Fibroblast of skin of right quadriceps (primary cell): ENCODE measurements around the gene MTIF3.

Experiments
- DNase-seq: peaks from one replicate; pipeline ENCODE4 v3.0.0-alpha.2; 2013

The MTIF3 gene, protein sequence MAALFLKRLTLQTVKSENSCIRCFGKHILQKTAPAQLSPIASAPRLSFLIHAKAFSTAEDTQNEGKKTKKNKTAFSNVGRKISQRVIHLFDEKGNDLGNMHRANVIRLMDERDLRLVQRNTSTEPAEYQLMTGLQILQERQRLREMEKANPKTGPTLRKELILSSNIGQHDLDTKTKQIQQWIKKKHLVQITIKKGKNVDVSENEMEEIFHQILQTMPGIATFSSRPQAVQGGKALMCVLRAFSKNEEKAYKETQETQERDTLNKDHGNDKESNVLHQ

DNA sequence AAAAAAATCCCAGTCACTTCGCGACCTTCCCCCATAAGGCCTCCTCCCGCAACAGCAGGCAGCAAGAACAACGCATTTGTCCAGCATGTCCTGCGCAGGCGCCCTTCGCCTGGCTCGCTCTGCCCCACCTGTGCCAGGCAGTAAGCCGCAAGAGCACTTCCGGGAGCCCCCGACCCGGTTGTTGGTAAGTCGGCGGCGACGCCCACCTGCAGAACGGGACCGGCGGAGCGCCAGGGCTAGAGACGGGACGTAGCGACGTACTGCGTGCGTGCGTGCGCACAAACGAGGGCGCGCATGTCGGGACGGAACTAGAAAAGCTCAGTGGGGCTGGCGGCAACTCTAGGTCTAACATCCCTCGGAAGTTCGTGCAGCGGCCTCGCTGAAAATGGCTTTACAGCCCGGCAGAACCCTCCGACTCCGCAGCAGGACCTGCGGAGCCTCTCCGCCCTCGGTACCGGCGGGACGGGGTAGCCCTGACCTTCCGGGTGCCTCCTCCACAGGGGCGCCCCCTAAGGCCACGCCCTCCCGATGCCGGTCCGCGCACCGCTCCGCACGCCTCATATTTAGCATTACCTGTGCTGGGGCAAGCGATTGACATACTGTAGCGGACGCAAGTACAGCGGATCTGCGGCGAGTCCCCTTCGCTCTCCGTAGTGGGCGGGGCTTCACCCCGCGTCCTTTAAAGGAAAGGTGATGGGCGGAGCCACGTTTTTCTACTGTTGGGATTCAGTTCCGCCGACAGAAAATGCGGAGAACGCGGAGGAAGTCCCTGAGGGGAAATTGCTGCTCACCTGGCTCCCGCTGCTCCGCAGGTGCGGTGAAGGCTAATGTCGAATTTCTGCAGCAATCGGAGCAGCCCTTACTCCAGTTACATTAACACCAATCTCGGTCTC, at the start of gene MTIF3:
Gene MTIF3 (minus strand): TSS at position 629 of the 893 bp plus-strand sequence. CDS start 10,116 bp downstream, outside the sequence.
- peak; percentile 90 for DNase-seq

DNA sequence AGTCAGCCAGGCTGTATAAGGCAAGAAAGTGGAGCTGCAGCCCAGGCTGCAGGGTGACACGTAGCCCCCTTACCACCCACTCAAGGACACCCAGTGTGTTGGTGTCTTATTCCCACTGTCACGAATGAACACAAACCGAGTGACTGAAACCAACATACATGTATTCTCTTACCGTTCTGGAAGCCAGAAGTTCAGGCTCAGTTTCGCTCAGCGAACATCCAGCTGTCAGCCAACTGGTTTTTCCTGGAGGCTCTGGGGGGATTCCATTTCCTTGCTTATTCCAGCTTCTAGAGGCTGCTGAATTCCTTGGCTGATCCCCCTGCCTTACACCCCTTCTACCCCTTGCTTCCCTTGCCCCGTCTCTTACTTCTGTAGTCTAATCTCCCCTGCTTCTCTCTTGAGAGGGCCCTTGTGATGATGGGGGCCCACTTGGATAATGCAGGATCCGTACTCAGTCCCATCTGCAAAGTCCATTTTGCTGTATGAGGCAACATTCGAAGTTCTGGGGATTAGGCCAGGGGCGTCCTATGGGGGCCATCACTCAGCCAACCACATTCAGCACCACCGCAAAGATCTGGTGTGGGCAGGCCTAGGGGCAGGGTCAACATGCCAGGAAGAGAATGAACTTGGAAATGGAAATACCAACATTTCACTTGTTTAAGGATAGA, 47.3 kb upstream of the MTIF3 start:
- DNase-seq: no peak

DNA sequence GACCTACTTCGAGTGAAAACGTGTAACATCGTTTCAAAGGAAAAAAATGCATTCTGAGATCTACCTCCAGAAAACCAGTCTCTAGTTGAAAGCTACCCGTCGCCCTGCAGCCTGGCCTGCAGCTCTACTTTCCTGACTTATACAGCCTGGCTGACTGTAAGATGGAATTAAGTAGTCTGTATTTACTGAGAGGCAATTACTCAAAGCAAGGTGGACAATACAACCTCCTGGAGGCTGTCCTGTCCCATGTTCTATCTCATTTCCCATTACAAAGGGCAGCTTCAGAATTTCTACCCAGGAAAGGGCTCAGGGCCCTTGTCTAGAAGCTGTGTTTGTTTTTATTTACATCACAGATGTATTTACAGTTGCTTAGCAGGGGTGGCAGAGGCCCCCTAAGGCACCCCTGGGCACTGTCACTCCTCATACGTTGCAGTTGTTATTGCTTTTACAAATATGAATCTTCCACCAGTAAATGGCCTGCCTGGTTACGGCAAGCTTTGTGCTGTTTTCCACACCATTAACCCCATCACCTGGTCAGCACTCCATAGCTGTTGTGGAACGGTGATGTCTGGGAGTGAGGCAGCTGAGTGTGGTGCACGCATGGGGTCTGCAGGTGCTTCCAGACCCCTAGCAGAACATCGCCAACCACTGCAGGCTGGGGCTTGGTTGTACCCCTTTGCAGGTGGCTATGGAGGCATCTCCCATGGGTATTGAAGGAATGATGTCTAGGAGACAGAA, 46.3 kb upstream of the MTIF3 start:
- no peak for DNase-seq

DNA sequence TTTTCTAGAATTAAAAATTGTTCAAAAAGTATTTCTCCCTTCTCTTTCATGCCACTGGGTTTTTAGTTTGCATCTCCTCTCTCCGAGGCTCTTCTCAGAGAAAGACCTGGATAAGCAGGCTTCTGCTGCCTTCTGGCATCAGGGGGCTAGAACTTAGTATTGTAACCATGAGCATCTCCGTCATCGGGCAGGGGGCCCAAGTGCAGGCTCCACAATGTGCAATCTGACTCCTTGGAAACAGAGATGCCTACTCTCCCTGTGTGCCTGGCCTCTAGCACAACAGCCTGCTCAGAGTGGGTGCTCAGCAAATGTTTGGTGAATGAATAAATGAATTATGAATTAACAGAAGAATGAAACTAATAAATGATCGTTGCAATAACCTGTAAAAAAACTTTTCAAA, 45.6 kb upstream of the MTIF3 start:
- DNase-seq: no peak

DNA sequence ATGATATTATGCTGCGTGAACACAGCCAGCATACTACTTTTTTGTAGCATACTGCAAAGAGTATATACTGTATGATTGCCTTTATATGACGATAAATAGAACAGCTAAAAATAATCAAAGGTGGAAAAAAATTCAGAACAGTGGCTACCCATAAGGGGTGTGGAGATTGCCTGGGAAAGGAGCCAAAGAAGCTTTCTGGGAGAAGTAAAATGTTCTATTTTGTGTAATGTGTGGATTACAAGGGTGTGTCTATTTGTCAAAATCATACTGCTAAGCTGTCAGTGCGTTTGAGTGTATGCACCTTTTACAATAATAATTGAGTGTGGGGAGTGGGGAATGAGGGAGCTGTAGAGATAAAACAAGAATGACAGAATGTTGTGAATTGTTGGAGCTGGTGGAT, 45.2 kb upstream of the MTIF3 start:
- DNase-seq: no peak

DNA sequence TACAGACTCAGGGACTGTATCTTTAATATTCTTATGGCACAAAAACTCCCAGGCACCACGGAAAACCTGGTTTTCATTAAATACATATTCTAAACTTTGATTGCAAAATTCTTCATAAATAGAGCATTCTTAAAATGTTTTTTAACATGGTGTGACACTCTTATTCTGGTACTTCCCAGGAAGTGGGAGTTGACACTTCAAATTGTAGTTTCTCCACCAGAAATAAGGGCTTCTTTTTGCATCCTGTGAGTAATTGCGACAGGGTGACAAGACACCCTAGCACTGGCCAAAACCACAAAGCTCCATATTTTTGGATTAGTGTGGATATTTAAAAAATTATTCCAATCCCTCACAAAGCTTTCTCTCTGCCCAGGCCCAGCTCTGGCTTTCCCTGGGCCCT, 43.6 kb upstream of the MTIF3 start:
- peak; percentile 56 for DNase-seq

DNA sequence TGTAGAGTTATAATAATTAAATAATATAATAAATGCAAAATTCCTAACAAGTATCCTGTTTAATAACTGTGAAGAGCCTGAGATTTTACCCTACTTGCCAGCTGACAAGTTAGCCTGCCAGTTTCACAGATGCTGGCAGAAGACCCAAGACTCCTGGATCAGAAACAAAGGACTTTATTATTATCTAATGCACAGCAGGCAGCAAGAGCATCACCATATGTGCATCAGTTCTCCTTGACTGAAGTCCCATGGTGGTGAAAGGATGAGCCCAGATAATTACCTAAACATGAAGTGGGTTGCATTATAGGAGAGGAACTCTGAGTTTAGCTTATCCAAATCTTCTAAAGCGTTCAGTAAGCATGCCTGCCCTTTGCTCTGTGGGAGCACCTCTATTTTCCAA, 39.1 kb upstream of the MTIF3 start:
- no peak for DNase-seq

DNA sequence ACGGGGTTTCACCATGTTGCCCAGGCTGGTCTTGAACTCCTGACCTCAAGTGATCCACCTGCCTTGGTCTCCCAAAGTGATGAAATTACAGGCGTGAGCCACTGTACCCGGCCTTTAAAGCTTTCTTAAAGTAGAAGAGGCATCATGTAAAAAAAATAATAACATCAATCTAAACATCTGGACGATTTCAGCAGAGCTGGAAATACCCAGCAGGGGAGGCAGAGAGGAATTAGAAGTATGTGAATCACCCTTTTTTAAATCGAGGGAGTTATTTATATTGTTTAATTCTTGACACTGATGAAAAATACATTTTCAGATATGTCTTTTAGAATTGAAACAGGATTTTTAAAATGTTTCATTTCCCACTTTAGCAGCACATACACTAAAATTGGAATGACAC, 37.4 kb upstream of the MTIF3 start:
- DNase-seq: no peak

DNA sequence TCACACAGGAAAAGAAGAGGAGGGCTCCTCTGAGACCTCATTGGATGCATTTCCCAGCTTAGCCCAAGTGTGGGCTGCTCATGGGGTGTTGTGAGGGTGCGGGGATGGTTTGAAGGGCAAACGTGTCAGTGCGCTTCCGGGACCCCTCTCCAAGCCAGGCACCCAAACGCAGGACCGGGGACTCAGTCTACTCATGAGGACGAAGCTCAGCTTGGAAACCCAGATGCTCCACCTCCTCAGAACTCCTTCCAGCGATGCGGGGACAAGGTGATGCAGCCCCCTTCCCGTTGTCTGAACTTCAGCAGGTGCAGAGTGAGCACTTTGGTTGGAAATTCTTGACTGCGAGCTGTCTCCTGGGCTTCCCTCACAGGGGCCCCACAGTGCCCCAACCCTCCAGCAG, 33.1 kb upstream of the MTIF3 start:
- no peak for DNase-seq

DNA sequence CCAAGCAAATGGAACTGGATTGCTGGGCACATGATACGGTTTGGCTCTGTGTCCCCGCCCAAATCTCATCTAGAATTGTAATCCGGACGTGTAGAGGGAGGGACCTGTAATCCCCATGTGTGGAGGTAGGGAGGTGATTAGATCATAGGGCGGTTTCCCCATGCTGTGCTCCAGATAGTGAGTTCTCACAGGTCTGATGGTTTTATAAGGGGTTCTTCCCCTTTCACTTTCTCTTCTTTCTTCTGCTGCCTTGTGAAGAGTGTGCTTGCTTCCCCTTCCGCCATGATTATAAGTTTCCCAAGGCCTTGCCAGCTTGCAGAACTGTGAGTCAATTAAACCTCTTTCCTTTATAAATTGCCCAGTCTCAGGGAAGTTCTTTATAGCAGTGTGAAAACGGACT, 32.6 kb upstream of the MTIF3 start:
- no peak for DNase-seq

DNA sequence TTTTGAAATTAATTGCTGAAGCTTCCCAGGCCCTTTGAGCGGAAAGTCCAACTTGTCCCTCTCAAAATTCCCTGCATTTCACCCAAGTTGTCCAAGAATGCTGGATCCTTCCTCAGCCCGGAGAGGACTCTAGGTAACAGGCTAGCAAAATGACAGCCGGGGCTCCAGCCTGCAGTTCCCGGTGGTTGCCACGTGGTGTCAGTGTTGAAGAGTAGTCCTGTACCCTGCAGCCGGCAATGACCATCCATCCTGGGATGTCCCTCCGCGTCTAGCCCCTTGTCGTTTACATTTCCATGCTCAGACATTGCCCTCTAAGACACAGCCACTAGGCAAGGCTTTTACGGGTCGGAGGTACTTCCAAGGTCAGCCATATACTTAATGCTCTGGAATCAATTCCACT, 31.4 kb upstream of the MTIF3 start:
- DNase-seq: peak; percentile 13

DNA sequence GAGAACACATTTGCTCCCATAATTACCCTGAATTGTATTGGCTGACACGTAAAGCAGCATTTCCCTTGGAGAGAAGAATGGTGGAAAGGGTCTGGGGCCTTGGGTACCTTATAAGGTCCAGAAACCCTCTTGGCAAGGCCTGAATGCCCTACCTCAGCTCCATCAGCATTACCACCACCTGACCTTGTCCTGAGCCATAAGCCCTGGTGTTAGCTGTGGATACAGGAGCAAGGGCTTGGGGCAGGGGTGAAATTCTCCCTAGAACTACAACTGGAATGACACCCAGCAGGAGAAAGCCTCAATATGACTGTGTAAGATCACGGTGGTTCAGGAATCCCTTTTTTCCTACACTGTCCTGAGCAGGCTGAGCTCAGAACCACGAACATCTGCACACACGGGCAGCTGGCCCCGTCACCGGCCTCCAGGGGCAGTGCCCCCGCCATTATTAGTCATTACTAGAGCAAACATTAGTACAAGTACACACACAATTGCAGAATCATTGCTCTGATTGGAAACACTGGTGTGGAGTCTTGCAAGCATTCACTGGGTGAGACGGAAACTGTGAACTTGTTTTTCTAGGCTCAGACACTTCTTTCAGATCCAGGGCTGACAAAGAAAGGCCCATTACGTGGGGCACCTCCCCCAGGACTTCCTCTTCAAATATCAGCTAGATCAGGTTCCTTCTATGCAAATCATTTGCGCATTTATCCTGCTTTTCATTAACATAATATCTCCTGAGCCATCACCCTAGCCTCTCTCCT, 26.8 kb upstream of the MTIF3 start:
- no peak for DNase-seq

DNA sequence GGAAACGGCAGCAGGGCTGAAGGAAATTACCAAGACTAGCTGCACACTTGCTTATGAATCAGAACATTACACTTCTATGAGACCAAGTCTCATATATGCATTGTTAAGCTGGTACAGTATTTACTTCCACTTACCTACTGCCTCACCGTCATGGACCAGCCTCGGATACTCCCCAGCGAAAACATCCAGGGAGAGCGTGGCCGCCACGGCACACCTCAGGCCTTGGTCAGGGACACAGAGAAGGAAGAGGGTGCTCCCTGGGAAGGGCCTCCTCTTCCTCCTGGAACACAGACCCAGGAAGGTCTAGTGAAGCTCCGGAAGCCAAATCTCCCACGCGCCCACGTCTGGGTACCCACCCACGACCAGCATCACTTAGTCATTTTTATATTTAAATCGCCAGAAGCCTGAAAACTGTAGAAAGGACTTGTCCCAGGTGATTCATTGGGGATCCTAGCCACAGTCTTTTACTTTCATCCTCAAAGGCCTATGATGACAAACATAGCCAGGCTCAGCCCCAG, 24.4 kb upstream of the MTIF3 start:
- no peak for DNase-seq

DNA sequence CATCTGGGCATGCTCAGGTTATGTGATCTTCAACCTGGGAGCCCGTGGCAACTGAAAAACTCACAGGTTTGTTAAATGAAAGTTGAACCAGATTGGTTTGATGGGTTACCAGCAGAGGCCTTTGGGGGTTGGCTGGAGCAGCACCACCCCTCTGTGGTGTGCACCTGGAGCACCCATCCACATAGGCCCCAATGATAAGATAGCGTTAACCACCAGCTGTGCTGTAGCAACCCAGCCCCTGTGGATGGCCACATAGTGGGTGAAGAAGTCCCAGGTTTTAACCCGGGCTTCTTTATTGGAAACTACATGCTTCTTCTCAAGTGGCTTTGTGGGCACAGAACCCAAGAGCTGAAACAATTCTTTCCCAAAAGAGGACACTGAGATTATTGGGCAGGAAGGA, 22.6 kb upstream of the MTIF3 start:
- DNase-seq: no peak

DNA sequence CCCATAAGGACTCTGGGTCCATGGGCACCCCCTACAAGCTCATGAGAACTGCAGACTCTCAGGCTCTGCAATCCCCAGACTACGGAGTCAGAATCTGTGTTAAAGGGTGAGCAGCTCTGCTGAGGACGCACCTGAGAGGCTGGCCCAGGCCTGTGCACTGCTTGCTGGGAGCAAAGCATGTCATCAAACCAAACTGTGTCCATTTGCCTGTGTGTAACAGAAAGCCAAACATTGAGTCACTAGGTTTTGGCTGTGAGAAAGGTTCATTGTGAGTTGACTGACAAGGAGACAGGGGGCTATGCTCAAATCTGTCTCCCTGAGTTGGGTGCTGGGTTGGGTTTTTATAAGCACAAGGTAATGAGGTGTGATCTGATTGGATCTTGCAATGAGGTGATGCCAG, 22.1 kb upstream of the MTIF3 start:
- DNase-seq: no peak

DNA sequence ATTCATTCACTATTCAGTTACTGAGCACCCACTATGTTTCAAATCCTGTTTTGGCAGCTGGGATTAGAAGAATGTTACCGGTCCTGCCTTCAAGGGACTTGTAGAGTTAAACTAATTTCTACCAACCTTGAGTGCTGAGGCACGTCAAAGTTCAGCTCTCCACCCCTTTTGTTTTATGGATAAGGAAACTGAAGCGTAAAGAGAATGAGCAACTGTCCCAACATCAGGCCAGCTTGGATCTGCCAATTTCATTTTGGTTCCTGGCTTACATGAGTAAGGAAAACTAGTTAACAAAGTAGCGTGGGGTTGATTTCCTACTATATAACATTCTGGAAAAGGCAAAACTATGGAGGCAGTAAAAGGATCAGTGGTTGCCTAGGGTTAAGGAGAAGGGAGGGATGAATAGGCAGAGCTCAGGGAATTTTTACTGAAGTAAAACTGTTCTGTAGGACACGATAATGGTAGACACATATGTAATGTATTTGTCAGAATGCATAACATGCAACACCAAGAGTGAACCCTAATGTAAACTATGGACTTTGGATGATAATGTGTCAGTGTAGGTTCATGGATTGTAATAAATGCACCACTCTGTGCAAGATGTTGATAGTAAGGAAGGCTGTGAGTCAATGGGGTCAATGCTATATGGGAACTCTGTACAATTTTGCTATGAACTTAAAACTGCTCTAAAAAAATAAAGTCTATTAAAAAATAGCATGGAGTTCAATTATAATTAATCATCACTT, 19.9 kb upstream of the MTIF3 start:
- no peak for DNase-seq

DNA sequence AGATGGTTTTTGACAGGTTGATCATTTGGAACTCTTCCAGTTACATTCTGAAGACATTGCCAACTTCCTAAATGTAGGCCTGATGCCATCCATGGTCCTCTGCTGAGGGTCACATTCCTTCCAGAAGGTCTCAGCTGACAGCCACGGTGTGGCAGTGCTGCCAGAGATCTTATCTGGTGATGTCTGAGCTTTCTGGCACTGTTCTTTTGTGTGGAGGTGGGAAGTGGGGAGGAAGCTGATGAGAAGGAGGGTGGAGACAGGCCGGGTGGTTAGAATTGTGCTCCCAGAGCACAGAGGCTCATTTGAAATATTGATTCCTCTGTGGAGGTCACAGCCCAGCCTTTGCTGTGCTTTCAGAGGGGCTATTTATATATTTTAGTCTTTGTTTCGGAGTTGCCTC, 16.1 kb upstream of the MTIF3 start:
- no peak for DNase-seq

DNA sequence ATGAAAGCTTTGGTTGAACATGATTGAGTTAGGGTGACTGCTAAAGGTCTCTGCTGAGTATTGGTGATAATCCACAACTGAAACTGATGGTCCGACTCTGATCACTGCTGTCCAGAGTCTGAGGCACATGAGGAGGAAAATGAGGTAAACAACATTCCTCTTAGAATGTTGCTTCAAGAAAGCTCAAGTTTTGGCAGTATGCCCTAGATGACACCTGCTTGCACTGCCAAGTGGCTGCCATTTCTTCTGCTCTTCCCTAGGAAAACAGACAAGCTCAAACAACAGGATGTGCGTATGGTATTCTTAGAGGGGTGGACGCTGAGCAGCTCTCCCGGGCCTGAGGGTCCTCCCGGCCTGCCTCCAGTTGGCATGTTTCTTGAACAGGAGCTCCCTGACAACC, 15.2 kb upstream of the MTIF3 start:
- no peak for DNase-seq

DNA sequence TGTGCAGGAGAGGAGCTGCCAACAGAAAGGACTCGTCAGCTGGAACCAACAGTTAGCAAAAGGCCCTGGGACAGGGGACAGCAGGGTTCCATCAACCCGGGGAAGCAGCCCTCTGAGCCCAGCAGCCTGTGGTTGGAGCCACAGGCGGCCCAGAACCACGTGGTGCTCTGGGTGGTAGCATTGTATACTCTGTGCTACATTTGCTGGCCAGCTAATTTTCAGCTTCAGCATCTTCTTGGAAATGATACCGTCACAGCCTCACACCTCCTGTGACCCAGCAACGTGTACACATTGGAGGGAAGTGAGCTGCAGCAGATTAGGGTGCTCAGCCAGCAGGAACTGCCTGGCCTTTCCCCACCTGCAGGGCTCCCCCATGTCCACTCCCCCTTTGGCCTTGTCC, 13.1 kb upstream of the MTIF3 start:
- DNase-seq: no peak

DNA sequence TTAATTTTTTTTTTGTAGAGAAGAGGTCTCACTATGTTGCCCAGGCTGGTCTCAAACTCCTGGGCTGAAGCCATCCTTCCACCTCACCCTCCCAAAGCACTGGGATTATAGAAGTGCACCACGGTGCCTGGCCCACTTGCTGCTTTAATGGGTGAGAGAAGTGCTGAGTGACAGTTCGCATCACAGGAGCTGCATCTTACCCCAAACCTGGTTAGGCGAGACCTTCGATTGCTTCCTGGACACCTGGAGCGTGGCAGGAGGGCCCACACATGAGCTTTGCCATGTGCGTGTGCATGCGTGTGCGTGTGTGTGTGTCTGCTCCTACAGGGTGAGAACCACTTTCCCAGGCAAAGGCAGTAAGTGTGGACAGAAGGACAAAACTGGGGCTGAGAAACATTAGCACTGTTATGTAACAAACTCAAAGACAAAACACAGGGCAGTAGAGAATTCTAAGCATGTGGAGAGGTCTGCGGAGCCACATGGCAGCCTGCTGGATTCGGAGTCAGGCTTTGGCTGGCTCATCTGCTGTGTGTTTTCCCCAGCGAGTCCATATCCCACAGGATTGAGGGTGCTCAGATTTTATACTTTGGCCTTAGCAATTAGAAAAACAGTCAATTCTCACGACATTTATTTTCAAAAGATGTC, 11.7 kb upstream of the MTIF3 start:
- no peak for DNase-seq

DNA sequence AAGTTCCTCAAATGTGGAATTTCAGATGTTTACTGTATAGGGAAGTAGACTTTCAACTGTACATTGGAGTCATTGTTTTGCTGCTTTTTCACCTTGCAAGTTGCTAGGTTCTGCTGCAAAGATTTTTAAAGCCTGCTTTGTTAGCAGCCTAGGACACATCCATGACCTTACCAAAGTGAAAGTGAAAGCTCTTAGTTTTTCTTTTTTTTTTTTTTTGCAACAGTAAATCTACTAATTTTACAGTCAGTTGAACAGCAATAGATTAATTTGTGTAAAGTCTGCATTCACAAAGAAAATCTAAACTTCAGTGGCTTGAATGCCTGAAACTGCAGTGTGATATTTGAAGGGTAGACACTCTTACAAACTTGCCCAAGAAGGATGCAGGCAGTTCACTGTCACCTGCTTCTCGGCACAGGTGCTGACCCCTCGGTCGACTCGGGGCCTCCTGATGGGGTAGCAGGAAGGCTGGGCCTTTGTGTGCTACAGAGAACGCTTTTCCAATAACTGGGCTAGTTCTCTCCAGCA, 5.0 kb upstream of the MTIF3 start:
- DNase-seq: no peak
